Osteoblast (primary cell): ENCODE results near the gene CDKAL1. TPM values are rescaled to one million over a fixed set of nuclear protein-coding genes. Genes with fewer than 3 reads are reported as not detected.

Source experiments
- DNase-seq: peaks from one replicate; pipeline ENCODE4 v3.0.0; 2011; ENCODE audit warnings: low spot score, mixed read lengths; ENCODE audit not compliant: insufficient read length; ENCODE audit errors: missing footprints
- H2AFZ ChIP-seq: 2 replicates; pipeline ENCODE4 v1.6.0; 2011; ENCODE audit warnings: mild to moderate bottlenecking, low read length
- H3K27ac ChIP-seq: 2 replicates; pipeline ENCODE4 v1.5.1; 2011; ENCODE audit warnings: mild to moderate bottlenecking, low read depth, low read length, moderate library complexity
- H3K27me3 ChIP-seq: 2 replicates; pipeline ENCODE4 v1.6.0; 2012; ENCODE audit warnings: mild to moderate bottlenecking, control low read depth, inconsistent platforms, low read length, moderate library complexity; ENCODE audit not compliant: insufficient read depth
- H3K36me3 ChIP-seq: 2 replicates; pipeline ENCODE4 v1.5.1; 2011; ENCODE audit warnings: mild to moderate bottlenecking, low read length, control low read depth, moderate library complexity; ENCODE audit not compliant: insufficient read depth
- H3K4me1 ChIP-seq: 2 replicates; pipeline ENCODE4 v1.5.1; 2011; ENCODE audit warnings: mild to moderate bottlenecking, low read length, control low read depth, moderate library complexity; ENCODE audit not compliant: insufficient read depth
- H3K4me2 ChIP-seq: 2 replicates; pipeline ENCODE4 v1.6.0; 2011; ENCODE audit warnings: mild to moderate bottlenecking, low read length; ENCODE audit not compliant: insufficient read depth
- H3K4me3 ChIP-seq: fragments of 200-600 bp; sonication (generic); 3 replicates; pipeline ENCODE4 v1.5.1; 2012; ENCODE audit warnings: mild to moderate bottlenecking, low read length, inconsistent platforms; ENCODE audit not compliant: insufficient read depth
- H3K79me2 ChIP-seq: 2 replicates; pipeline ENCODE4 v1.6.0; 2012; ENCODE audit warnings: mild to moderate bottlenecking, low read length, control low read depth, inconsistent platforms; ENCODE audit not compliant: insufficient read depth
- H3K9me3 ChIP-seq: 2 replicates; pipeline ENCODE4 v1.5.1; 2011; ENCODE audit warnings: low read depth, low read length, control low read depth
- H4K20me1 ChIP-seq: 2 replicates; pipeline ENCODE4 v1.6.0; 2012; ENCODE audit warnings: mild to moderate bottlenecking, low read length, control low read depth; ENCODE audit not compliant: insufficient read depth
- CTCF ChIP-seq: IDR thresholded peaks from 2 replicates; pipeline ENCODE4 v1.5.1; 2011; ENCODE audit warnings: mild to moderate bottlenecking, low read depth, low read length, moderate library complexity; ENCODE audit errors: extremely low read depth
- total RNA-seq: library from RNA; depleted of rRNA; stranded (reverse); fragments of >200 nt; gene quantifications from 2 replicates; pipeline ENCODE4 v1.2.3, GENCODE V29; 2012

CDKAL1 gene
- total RNA-seq, 1 donor: 18.5 TPM

DNA sequence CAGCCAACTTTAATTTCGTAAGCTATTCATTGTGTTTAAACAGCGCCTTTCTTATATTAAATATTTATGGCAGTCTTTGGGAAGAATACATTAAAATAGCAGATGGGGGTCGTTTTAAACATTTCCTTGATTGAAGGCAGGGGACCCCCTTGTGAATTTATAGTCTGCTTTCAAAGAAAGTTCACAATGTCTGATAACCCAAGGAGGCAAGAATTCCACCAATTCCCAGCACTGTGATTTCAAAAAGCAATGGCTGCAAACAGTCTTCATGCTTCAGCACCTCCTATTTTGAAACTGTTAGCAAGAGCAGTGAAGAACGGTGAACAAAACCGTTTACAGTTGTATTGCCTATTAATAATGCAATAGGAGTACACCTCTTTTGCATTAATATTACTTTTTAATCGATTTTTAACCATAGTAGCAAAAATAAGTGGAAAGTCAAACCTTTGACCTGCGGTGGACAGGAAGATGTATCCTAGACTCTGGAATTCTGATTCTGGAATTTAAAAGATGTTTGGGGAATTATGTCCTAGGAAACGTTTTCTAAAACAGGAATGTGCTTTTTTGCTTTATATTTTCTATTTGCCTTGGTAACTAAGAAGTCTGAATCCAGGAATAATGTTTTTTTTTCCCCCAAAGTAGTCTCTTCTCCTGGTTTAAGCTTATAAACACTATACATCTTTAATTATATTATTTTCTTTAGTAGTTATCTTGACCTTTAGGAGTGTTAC lies 393.0 kb downstream of the CDKAL1 start:
- TF ChIP-seq CTCF: no peak
- no peak for DNase-seq
- Histone ChIP-seq H3K9me3 (no peaks in the 10 kb centered on the region), H3K4me1 (no peaks in the 10 kb centered on the region), H3K36me3 (no peaks in the 10 kb centered on the region), H3K27ac (no peak overlapping the region), H4K20me1 (no peaks in the 10 kb centered on the region), H3K4me2 (no peak overlapping the region), H3K27me3 (no peaks in the 10 kb centered on the region), H3K79me2 (no peaks in the 10 kb centered on the region), H2AFZ (no peak overlapping the region), H3K4me3 (no peak overlapping the region)

GRCh38 chr6:20929283-20929682 lies 395.0 kb downstream of the CDKAL1 start:
- H2AFZ ChIP-seq: no peak overlapping the region
- no peaks in the 10 kb centered on the region for H3K4me1 ChIP-seq
- no peak for TF ChIP-seq CTCF
- no peak overlapping the region for H3K27ac ChIP-seq
- no peaks in the 10 kb centered on the region for H3K27me3 ChIP-seq
- H3K79me2 ChIP-seq: no peaks in the 10 kb centered on the region
- no peak overlapping the region for H3K4me2 ChIP-seq
- H4K20me1 ChIP-seq: no peaks in the 10 kb centered on the region
- DNase-seq: no peak
- H3K9me3 ChIP-seq: no peaks in the 10 kb centered on the region
- no peaks in the 10 kb centered on the region for H3K36me3 ChIP-seq
- H3K4me3 ChIP-seq: no peak overlapping the region

DNA sequence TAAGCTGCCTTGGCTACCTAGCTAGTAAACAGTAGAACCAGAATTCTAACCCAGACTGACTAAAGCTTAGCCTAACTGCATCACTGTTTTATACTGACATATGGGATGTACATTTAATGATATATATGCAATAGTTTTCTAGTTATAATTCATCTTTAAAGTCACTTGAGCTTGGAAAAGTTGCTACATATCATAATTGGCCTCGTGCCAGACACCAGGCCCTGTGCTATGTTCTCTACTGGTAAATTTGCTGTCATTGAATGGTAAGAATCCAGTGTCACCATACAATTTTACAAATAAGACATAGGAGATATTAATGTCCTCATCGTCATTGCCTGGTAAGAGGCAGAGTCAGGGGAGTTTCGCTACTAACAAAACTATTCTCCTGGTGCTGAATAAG lies 396.8 kb downstream of the CDKAL1 start:
- H3K27ac ChIP-seq: no peak overlapping the region
- no peaks in the 10 kb centered on the region for H3K36me3 ChIP-seq
- no peak overlapping the region for H3K4me2 ChIP-seq
- DNase-seq: no peak
- no peak for TF ChIP-seq CTCF
- no peaks in the 10 kb centered on the region for H3K27me3 ChIP-seq
- H3K9me3 ChIP-seq: no peaks in the 10 kb centered on the region
- H3K79me2 ChIP-seq: no peaks in the 10 kb centered on the region
- no peaks in the 10 kb centered on the region for H4K20me1 ChIP-seq
- H3K4me1 ChIP-seq: no peaks in the 10 kb centered on the region
- H3K4me3 ChIP-seq: no peak overlapping the region
- H2AFZ ChIP-seq: no peak overlapping the region

- H3K27ac ChIP-seq: no peak overlapping the region
- H3K4me2 ChIP-seq: no peak overlapping the region
- no peak overlapping the region for H3K4me3 ChIP-seq
- no peak for TF ChIP-seq CTCF
- no peaks in the 10 kb centered on the region for H3K79me2 ChIP-seq
- H4K20me1 ChIP-seq: no peaks in the 10 kb centered on the region
- H3K4me1 ChIP-seq: no peaks in the 10 kb centered on the region
- H3K36me3 ChIP-seq: no peaks in the 10 kb centered on the region
- H3K9me3 ChIP-seq: no peaks in the 10 kb centered on the region
- no peak overlapping the region for H2AFZ ChIP-seq
- no peaks in the 10 kb centered on the region for H3K27me3 ChIP-seq
- no peak for DNase-seq
Observed at GRCh38 chr6:20931772-20932171, 397.5 kb downstream of the CDKAL1 start.
